ENCODE measurements around the gene OR13C3.
"Not testable (repeated sequence)": the region's sequence is repeated elsewhere in the genome, so short reads cannot be mapped to it uniquely, and the experiment has no call there.

The OR13C3 gene

GRCh38 chr9:104536756-104537155 is at the start of gene OR13C3:
Gene OR13C3 (minus strand): TSS chr9:104536856. CDS start chr9:104536723, 133 bp downstream.
- no peak for DNase-seq

GRCh38 chr9:104580562-104580961 is 43.9 kb upstream of the OR13C3 start:
- no peak for DNase-seq

GRCh38 chr9:104577263-104577662 is 40.6 kb upstream of the OR13C3 start:
- DNase-seq = no peak

GRCh38 chr9:104575456-104575855 is 38.8 kb upstream of the OR13C3 start:
- no peak for DNase-seq

- no peak for DNase-seq
These were observed 36.0 kb upstream of the OR13C3 start for GRCh38 chr9:104572612-104573011.

GRCh38 chr9:104568868-104569267 is 32.2 kb upstream of the OR13C3 start, which contains the start of gene OR13C8:
Gene OR13C8 (plus strand): TSS chr9:104569168. CDS start chr9:104569168, 0 bp downstream.
- DNase-seq = no peak

GRCh38 chr9:104564358-104564757 is 27.7 kb upstream of the OR13C3 start:
- no peak for DNase-seq

- DNase-seq = no peak
These were observed 20.4 kb upstream of the OR13C3 start for GRCh38 chr9:104556830-104557634.

- DNase-seq = no peak
These were observed 18.9 kb upstream of the OR13C3 start for GRCh38 chr9:104555521-104555920.

GRCh38 chr9:104553261-104553660 is 16.6 kb upstream of the OR13C3 start:
- DNase-seq = no peak

GRCh38 chr9:104544644-104545043 is 8.0 kb upstream of the OR13C3 start:
- no peak for DNase-seq

- no peak for DNase-seq
These were observed 2.6 kb upstream of the OR13C3 start for GRCh38 chr9:104539275-104539674.

GRCh38 chr9:104527109-104527508 is 9.5 kb downstream of the OR13C3 start, which contains the start of gene OR13C4:
Gene OR13C4 (minus strand): TSS chr9:104527209. CDS start chr9:104527209, 0 bp downstream.
- DNase-seq = no peak

GRCh38 chr9:104520241-104520640 is 16.4 kb downstream of the OR13C3 start:
- not testable (repeated sequence) for DNase-seq

GRCh38 chr9:104514901-104515300 is 21.8 kb downstream of the OR13C3 start:
- DNase-seq = no peak

- DNase-seq = no peak
These were observed 30.1 kb downstream of the OR13C3 start for GRCh38 chr9:104506565-104506964.

GRCh38 chr9:104503963-104504362 is 32.7 kb downstream of the OR13C3 start, which contains the start of gene OR13F1:
Gene OR13F1 (plus strand): TSS chr9:104504263. CDS start chr9:104504263, 0 bp downstream.
- DNase-seq = no peak

GRCh38 chr9:104503440-104503839 is 33.2 kb downstream of the OR13C3 start:
- DNase-seq = no peak

GRCh38 chr9:104494808-104495207 is 41.8 kb downstream of the OR13C3 start:
- DNase-seq = no peak
